GM19463 (cell line): Measurements from ENCODE around the gene GALNT6.
A peak's percentile ranks its signal among the peaks of the same experiment; 100 is the strongest.

ENCODE experiments used
- ATAC-seq: cut with Tn5 transposase; IDR thresholded peaks from one replicate; pipeline ENCODE4 v1.9.1; 2021; ENCODE audit warnings: mild to moderate bottlenecking, moderate library complexity; ENCODE audit not compliant: unreplicated experiment

The GALNT6 gene

DNA sequence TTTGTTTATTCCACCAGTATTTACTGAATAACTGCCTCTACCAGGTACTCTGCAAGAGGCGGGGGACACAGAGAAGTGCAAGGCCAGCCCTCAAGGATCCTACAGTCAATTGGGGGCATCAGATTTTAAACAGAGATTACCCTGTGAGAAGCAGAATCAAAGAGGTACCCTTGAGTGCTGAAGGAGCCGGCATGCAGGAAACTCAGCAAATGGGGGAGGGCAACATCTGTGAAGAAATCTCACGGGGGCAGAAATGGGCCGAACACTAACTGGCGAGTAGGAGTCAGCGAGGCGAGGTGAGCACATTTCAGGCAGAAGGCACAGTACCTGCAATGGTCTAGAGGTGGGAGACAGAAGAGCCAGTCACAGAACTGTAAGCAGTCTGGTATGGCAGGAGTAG lies 9.0 kb downstream of the GALNT6 start:
- ATAC-seq = no peak

DNA sequence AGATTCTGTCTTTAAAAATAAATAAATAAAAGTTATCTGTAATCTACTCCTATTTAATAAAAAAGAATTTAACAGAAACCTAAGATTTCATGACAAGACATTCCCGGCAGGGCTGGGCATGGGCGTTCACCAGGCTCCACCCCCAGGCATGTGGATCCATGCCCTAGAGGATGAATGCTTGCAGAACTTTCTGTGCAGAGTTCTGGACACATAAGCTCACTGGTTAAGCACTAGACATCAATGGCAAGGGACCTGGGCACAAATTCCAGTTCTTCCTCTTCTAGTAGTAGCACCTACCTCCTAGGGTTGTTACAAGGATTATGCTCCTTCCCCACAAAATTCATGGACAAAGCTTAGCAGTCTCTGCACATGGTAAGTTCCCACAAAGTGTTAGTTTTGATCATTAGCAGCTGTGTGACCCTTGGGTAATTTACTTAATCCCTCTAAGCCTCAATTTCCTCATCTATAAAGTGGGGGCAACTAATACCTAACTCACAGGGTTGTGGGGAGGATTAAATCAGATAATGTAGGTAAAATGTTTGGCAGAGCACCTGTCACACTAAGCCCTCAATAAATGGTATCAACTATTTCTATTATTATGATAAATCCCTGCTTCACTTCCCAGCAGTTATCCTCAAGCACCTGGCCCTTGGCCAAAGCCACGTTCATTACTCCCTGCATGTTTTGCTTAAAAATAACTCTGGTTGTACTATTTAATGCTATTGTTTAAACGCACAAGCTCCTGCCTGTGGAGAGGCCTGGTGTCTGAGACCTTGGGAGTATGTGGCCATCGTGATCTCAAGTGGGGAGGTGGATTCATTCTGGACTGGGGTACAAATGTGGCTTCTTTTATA lies 9.8 kb downstream of the GALNT6 start:
- ATAC-seq = no peak

DNA sequence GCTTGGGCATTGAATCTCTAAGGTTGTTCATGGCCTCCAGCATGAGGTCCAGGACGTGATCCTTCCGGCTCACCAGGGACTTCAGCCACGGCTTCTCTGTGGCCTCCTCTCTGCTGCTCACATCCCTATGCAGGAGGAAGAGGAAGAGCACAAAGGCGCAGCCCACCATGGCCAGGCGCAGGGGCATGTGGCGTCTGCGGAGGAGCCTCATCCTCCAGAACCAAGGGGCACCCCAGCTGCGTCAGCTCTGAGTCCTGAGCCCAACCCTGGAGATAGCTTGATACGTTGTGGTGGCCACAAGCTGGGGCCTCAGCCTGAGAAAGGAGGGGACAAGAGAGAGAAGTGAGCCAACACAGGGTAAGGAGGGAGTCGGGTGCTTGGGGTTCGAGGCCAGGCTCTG lies 11.6 kb downstream of the GALNT6 start:
- ATAC-seq = no peak

DNA sequence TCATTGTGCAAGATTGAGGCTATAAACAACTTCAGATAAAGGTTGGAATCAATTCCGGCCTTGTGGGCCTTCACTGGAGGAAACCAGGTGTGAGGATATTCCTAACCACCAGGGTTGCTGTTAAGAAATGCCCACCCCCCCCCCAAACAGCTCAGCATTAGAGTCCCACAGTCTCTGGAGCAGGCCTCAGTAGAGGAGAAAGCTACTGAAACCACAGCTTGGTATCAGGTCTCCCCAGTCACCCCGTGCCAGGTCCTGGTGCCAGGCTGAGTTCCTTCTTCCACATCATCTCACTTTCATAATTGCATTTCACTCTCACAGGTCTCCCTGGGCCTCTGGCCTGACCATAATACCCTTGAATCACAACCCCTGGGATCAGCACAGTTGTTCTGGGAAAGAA lies 12.5 kb downstream of the GALNT6 start:
- ATAC-seq = no peak

DNA sequence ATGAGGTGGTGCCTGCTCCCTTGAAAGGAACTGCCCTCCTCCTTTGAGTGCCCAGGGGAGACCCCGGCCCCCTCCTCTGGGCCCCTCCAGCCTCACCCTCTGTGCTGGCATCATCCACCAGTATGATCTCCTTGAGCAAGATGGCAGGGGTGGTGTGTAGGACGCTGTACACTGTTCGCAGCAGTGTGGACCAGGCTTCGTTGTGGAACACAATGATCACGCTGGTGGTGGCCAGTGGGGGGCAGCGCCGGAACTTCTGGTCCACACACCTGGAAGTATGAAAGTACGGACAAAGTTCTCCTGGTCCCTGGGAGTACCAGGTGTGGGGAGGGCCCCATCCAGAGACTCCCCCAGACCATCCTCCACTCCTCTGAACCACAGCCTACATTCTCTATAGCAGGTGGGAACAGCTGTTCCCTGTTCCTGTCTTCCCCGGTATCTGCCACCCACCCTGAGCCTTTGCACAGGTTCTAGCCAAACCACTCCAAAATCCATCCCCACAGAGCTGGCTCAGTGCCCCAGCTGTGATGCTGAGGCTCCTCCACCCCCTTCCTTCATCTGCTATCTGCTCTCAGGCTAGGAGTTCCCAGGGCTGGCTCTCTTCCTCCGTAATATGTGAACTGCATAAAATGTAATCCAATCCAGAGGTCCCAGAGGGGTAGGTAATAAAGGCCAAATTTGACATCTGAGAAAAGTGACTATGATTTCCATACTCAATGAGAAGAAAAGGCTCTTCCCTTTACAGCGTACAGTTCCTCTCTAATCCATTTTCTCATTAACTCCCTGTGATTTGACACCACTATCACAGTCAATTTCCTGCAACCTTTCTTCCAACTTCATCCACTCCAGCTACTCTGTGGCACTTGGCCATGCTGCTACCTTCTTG lies 13.9 kb downstream of the GALNT6 start:
- ATAC-seq = no peak

DNA sequence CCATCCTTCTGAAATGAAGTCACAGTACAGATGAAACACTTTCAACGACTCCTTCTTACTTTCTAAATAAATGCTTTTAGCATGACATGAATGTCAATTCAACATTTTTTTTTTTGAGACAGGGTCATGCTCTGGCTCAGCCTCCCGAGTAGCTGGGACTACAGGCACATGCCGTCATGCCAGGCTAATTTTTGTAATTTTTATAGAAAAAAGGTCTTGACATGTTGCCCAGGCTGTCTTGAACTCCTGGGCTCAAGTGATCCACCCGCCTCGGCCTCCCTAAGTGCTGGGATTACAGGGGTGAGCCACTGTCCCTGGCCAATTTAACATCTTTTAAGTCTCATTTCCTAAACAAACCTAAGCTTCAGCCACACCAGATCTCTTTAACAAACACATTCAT lies 16.4 kb downstream of the GALNT6 start:
- ATAC-seq = no peak

DNA sequence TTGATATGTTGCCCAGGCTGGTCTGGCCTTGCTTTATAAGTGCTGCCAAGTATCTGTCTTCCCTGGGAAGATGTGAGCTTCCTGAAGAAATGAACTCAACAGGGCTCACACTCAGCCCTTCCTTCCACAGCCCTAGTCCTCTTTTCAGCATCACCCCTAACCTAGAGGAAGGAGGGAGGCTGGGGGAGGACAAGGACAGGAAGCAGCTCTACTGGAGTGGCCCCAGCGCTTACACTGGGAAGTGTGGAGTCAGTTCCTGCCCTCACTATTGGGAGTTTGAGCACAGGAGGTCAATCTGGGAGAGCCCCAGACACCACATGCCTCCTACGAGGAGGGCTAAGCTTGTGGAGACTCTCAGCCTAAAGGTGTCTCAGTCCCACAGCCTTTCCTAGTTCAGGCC lies 16.8 kb downstream of the GALNT6 start:
- no peak for ATAC-seq

DNA sequence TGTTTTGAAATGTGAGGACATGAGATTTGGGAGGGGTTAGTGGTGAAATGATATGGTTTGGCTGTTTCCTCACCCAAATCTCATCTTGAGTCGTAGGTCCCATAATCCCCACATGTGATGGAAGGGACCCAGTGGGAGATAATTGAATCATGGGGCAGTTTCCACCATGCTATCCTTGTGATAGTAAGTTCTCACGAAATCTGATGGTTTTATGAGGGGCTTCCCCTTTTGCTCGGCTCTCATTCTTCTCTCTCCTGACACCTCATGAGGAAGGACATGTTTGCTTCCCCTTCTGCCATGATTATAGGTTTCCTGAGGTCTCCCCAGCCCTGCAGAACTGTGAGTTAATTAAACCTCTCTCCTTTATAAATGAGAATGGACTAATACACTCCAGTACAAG lies 18.0 kb downstream of the GALNT6 start:
- ATAC-seq = no peak

DNA sequence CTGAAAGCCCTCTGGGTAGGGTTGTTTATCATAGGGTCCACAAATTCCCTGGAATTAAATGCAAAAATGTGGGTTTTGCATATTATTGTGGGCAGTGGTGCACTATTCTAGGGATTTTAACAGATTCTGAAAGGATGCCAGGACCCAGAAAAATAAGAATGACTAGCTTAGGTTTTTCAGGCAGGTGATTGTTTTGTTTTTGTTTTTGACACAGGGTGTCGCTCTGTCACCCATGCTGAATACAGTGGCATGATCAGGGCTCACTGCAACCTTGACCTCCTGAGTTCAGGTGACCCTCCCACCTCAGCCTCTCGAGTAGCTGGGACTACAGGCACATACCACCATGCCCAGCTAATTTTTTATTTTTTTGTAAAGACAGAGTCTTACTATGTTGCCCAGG lies 19.2 kb downstream of the GALNT6 start:
- no peak for ATAC-seq

DNA sequence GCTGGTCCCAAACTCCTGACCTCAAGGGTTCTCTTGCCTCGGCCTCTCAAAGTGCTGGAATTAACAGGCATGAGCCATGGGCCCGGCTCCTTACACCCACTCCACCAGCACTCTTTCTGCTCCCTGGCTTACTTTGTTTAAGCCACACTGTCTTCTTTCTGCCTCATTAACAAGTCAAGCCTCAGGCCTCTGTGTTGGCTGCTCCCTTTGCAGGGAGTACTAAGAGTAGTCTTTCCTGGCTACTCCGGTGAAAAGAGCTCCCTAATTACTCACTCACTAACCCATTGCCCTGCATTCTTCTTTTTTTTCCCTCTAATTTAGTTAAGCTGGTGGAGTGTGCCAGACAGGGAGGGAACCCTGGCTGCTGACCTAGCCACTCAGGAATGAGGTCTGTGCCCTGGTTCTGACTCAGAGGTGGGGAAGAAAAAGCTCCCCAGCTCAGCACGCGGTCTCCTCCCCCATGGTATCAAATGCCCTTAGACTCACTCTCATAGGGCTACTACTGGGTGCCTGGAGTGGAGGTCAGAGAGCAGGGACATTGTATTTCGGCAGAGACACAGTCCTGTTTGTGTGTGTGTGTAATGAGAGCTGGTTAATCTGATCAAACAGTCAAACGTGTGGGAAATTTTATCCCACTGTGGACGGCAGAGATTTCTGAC lies 19.8 kb downstream of the GALNT6 start:
- no peak for ATAC-seq

DNA sequence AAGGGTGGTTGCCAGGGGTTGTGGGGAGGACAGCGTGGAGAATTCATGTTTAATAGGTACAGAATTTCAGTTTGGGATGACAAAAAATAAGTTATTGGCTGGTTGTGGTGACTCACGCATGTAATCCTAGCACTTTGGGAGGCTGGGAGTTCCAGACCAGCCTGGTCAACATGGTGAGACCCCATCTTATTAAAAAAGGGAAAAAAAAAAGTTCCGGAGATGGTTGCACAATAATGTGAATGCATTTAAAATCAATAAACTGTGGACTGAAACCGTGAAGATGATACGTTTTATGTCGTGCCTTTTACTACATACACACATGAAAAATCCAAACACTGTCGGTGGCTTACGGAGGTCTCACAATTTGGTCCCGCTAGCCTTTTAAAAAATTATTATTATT lies 20.5 kb downstream of the GALNT6 start:
- no peak for ATAC-seq

DNA sequence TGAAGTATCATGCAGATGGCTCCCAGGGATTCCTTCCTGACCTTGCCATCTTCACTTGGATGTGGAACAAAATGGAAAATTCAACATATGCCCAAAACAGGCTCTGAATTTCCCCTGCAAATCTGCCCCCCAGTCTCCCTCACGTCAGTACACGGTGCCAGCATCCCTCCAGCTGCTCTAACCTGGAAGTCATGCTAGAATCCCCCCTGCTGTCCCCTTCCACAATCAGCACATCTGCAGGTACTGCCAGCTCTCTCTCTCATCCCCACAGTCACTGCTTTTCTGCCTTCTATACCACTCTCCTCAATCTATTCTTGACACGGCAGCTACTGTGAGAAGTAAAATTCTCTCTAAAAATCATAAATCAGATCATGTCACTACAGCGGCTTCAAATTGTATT lies 21.6 kb downstream of the GALNT6 start:
- ATAC-seq = no peak

DNA sequence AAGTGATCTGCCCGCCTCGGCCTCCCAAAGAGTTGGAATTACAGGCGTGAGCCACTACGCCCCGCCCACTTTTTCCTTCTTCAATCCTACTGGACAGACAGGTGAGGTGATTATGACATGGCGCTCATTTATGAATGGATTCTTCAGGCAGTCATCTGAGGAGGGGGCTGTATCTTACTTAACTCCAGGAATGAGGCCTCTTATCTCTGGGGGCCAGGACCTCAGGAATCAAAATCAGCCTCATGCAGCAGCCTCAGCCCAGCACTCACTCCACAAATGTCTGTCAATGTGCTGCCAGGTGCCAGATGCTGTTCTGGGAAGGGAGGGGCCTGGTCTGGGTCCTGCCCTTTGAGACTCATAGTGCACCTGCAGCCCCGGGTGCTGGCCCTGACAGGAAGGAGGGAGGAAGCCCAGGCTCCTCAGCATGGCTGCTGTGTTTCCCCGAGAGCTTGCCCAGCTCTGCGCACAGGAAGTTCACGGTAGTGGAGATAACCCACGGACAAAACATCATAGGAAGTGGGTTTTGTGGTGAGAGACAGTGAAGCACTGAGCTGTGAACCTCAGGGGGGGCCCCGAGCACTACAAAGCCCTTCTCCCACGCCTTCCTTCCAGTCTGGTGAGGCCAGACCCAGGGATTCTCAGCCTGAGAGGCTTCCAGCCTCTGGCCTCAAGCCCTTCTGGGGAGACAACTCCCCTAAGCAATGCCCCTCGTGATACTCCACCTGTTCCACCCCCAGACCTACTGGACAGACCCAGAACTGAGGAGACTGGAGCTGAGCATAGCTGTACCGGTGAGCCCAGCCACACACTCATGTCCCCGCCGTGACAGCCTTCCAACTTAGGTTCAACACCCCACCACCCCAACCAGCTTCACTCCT lies 22.3 kb downstream of the GALNT6 start:
- peak; percentile 98 for ATAC-seq

DNA sequence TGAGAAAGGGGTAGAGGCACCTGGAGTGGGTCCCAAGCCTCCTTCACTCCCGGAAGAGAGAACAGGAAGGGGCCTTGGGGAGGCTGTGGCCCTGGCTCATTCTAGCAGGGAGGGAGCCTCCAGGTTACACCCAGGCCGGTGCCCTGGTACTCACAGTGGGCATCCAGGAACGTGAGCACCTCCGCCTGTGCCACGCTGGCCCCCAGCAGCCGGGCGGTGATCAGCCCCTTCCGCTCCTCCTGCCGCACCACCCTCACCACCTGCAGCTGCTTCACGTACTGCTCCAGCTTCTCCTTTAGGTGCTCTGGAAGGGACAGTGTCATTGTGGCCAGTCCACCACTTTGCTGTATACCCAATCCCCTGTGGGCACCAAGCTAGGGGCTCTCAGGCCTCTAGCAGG lies 25.9 kb downstream of the GALNT6 start:
- no peak for ATAC-seq

DNA sequence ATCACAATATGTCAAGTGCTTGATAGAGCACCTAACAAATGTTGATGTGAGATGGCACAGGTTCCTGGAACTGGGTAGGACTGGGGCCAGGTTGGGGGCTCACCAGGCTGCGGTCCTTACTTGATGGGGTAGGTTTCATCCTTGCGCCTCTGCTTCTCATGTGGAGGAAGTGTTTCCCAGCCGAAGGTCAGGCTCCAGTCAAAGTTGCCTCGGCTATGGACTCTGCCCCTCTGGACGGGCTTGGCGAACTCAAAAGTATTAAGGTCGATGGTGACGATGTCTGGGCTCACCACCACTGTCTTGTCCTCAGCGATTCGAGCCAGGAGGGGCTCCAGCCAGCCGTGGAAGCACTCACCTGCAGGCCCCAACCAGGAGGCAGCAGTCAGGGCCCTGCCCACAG lies 27.2 kb downstream of the GALNT6 start:
- ATAC-seq = no peak

DNA sequence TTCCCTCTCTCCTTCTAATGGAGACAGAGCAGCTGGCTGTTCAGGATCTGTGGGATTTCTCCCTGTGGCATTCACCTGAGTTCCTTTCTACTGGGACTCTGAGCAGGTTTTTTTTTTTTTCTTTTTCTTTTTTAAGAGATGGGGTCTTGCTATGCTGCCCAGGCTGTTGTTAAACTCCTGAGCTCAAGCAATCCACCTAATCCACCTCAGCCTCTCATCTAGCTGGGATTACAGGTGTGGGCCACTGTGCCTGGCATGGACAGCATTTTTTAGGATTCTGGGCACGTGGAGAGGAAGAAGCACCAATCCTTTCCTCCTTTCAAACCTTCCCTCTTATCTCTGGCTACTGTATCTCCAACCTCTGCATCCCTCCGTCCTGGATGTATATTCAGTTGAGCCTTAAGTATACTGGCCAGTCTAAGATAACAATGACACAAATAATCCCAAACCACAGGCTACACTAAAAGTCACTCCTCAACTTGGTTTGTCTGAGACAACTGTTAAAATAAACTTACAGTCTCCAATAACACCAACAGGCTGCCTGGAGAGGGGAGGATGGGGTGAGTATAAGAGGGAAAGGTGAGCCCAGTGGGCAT lies 28.4 kb downstream of the GALNT6 start:
- no peak for ATAC-seq

DNA sequence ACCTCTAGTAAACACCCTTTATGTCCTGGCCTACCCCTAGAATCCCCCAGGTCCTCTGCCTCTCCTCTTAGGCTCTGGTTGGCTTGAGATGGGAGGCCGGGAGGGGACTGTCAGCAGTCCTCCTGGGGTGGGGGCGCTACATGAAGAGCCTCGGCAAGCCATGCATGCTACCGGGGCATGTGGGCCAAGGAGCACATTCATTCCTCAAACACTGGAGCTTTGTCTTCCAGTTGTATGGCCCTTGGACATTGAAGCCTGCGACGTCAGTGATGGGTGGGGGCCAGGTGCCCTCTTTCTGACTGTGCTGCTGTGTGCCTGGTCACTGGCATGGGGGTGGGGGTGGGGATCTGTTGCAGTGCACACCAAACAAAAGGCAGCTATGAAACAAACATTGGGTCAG lies 28.9 kb downstream of the GALNT6 start:
- no peak for ATAC-seq

DNA sequence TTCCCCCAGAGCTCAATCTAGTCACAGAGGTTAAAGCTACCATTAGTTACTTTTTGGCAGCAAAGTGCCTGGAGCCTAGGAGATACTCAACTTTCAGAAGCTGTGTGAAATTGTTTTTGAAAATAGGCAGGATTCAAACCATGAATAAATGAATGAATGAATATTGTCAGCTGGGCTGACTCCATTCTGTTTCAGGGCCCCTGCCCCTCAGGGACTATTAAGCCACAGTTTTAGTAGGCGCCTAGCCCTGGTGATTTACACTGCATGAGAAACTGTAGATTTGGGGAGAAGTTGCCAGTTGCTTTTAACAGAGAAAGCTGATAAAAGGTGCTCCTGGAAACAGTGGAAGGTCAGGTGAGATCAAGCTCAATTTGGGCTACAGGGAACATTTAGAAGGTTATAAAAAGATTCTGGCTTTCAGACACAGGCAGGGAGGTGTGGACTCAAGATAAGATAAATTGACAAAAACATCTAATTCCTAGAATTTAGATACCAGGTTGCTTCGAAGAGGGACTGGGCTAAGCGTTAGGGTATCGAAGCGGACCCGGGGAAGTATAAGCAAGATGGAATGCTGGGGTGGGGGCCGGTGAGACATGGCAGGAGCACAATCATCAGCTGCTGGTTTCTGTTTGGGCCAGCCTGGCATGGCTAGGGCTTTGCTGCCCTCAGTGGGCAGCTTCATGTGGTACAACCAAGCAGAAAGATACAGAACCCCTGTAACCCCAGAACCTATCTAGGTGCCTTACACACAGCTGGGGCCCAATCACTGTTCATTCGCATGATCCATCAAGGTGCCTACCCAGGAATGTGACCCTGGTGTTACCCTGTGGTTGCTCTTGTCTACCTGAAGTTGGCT lies 29.8 kb downstream of the GALNT6 start:
- ATAC-seq = no peak

DNA sequence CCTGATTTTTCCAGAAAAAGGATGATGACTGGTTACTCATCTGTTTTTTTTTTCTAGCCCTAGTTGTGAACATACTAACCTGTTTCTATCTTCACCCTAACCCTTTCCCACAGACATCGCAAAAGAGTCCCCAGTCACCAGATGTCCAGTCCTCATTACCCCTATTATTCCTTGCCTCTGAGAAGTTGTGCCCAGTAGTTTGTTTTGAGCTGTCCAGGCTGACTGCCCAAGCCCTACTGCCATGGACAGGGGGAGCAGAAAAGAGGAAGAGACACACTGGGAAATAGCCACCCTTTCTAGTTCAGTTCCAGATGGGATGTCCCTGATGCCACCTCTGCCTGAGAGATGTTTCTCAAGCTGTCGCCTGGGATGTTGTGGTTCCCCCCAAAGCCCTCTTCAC lies 30.9 kb downstream of the GALNT6 start:
- no peak for ATAC-seq
